ENCODE results near the gene GSTA1.

GRCh38 chr6:52752310-52752709 lies 51.3 kb downstream of the GSTA1 start:
- TF ChIP-seq, protein P1, sequence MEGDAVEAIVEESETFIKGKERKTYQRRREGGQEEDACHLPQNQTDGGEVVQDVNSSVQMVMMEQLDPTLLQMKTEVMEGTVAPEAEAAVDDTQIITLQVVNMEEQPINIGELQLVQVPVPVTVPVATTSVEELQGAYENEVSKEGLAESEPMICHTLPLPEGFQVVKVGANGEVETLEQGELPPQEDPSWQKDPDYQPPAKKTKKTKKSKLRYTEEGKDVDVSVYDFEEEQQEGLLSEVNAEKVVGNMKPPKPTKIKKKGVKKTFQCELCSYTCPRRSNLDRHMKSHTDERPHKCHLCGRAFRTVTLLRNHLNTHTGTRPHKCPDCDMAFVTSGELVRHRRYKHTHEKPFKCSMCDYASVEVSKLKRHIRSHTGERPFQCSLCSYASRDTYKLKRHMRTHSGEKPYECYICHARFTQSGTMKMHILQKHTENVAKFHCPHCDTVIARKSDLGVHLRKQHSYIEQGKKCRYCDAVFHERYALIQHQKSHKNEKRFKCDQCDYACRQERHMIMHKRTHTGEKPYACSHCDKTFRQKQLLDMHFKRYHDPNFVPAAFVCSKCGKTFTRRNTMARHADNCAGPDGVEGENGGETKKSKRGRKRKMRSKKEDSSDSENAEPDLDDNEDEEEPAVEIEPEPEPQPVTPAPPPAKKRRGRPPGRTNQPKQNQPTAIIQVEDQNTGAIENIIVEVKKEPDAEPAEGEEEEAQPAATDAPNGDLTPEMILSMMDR (IDR thresholded peaks at IDR 0.05), result no peak
- no peak for TF ChIP-seq ZFX (IDR thresholded peaks at IDR 0.05; ENCODE audit: borderline replicate concordance)
